Colonic mucosa (tissue), 4 donors: ENCODE results near the gene MYLK. TPM values are rescaled to one million over a fixed set of nuclear protein-coding genes. Genes with fewer than 3 reads are reported as not detected.

Experiments
- DNase-seq: peaks from one replicate; pipeline ENCODE4 v3.0.0-alpha.2; 2020
- H3K27ac ChIP-seq: fragments of 200-600 bp; one replicate; pipeline ENCODE4 v1.8.0; 2021
- H3K27me3 ChIP-seq: fragments of 200-600 bp; one replicate; pipeline ENCODE4 v1.8.0; 2021
- H3K36me3 ChIP-seq: fragments of 200-600 bp; one replicate; pipeline ENCODE4 v1.8.0; 2021
- H3K4me1 ChIP-seq: fragments of 200-600 bp; one replicate; pipeline ENCODE4 v1.8.0; 2021; ENCODE audit warnings: mild to moderate bottlenecking
- H3K4me3 ChIP-seq: fragments of 200-600 bp; one replicate; pipeline ENCODE4 v1.8.0; 2021
- H3K9ac ChIP-seq, 2 donors: one replicate each; pipeline ENCODE4 v1.7.0; 2013; ENCODE audit warnings: control low read depth in 2 of 2, low read depth in 2 of 2, low read length in 2 of 2
- H3K9me3 ChIP-seq: fragments of 200-600 bp; one replicate; pipeline ENCODE4 v1.8.0; 2021
- CTCF ChIP-seq: fragments of 200-600 bp; IDR thresholded peaks from one replicate; pipeline ENCODE4 v1.8.0; 2022; ENCODE audit warnings: antibody characterized with exemption, mild to moderate bottlenecking
- intact Hi-C: fragments of 100-400 bp; cut with DNase I; formaldehyde crosslinking; loops from one replicate; pipeline ENCODE4 v1.14.1; 2022
- total RNA-seq, 2 donors: library from RNA; stranded (reverse); fragmentation: NEBNext Ultra II Directional in 1 of 2; extraction: Animal tissue kit (Norgen Biotek cat#: 25700) in 1 of 2; gene quantifications; one replicate each; pipeline ENCODE4 v1.2.1, GENCODE V29; 2021
- donor health status: healthy.
- donor health status: DM: no; HTN: no; CAD: no.
- donor health status: DM: no; HTN: no; CAD: no.

The MYLK gene
- total RNA-seq, 2 donors from 2014 or later, result 58.8 to 267 TPM

DNA sequence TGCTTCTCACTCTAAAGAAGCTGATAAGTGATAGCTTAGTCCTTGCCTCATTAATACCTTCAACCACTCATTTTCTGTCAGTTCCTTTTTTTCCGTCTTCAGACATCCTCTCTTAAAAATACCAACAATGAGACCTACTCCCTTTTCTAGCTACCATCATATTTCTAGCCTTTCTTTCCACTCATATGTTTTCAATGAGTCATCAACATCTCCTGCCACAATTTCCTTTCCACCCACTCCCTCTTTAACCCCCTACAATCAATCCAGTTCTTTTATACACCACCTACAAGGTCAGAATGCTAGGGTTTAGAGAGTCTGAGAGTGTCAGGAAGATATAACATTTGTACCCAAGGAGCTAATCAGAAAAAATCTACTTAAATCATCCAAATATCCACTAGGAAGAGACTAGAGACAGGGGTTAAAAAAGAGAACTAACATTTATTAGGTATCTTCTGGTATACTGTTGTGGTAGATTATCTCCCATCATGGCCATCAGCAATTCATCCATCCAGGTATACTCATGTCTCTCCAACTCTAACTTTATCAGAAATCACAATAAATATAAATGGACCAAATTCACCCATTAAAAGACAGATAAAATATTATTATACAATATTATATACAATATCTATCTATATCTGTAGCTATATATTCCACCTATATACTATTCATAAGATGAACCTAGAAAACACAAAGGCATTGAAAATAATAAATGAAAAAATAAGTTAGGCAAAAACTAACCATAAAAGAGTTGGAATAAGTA is 42.5 kb downstream of the MYLK start:
- no peak overlapping the region for H3K9ac ChIP-seq
- H3K9me3 ChIP-seq, result no peaks in the 10 kb centered on the region
- no peak for TF ChIP-seq CTCF
- intact Hi-C loops, result no loop called here
- H3K4me3 ChIP-seq, result no peak overlapping the region
- no peaks in the 10 kb centered on the region for H3K36me3 ChIP-seq
- no peaks in the 10 kb centered on the region for H3K27me3 ChIP-seq
- H3K27ac ChIP-seq, result no peak overlapping the region
- no peaks in the 10 kb centered on the region for H3K4me1 ChIP-seq
- DNase-seq, result no peak

- intact Hi-C loops, result no loop called here
- H3K4me1 ChIP-seq, result no peaks in the 10 kb centered on the region
- H3K9me3 ChIP-seq, result no peaks in the 10 kb centered on the region
- TF ChIP-seq CTCF, result no peak
- no peak for DNase-seq
- H3K27ac ChIP-seq, result no peak overlapping the region
- no peaks in the 10 kb centered on the region for H3K36me3 ChIP-seq
- H3K27me3 ChIP-seq, result no peaks in the 10 kb centered on the region
- H3K9ac ChIP-seq, result no peak overlapping the region
- H3K4me3 ChIP-seq, result no peak overlapping the region
Observed at GRCh38 chr3:123840961-123841360, 43.2 kb downstream of the MYLK start.

DNA sequence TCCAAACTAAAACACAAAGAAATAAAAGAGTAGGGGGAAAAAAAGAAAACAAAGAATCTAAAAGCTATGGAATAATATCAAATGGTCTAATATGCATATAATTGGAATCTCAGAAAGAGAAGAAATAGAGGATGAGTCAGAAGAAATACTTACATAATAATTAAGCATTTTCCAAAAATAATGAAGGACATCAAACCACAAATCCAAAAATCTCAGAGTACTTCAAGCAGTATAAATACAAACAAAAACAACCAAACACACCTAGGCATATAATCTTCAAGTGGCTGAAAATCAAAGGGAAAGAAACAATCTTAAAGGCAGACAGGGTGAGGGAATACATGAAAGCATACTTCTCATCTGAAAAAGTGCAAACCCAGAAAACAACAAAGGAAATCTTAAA is 46.3 kb downstream of the MYLK start:
- Histone ChIP-seq H3K4me3 (no peak overlapping the region), H3K4me1 (no peaks in the 10 kb centered on the region), H3K27me3 (no peaks in the 10 kb centered on the region), H3K27ac (no peak overlapping the region), H3K9me3 (no peaks in the 10 kb centered on the region), H3K9ac (no peak overlapping the region), H3K36me3 (no peaks in the 10 kb centered on the region)
- intact Hi-C loops, result no loop called here
- DNase-seq, result no peak
- TF ChIP-seq CTCF, result no peak

- no peak overlapping the region for H3K9ac ChIP-seq
Observed at GRCh38 chr3:123834631-123835030, 49.5 kb downstream of the MYLK start.

GRCh38 chr3:123833398-123833785 is 50.7 kb downstream of the MYLK start:
- no peak for DNase-seq
- intact Hi-C loops, result no loop called here
- Histone ChIP-seq H3K27me3 (no peaks in the 10 kb centered on the region), H3K4me3 (no peak overlapping the region), H3K9ac (no peak overlapping the region), H3K27ac (no peak overlapping the region), H3K9me3 (peaks cover 3% of the 10 kb centered on the region), H3K4me1 (no peaks in the 10 kb centered on the region), H3K36me3 (no peaks in the 10 kb centered on the region)
- no peak for TF ChIP-seq CTCF

More at GRCh38 chr3:123834631-123835030, 49.5 kb downstream of the MYLK start:
- H3K27me3 ChIP-seq, result no peaks in the 10 kb centered on the region
- H3K36me3 ChIP-seq, result no peaks in the 10 kb centered on the region
- H3K4me3 ChIP-seq, result no peak overlapping the region
- TF ChIP-seq CTCF, result no peak
- no peaks in the 10 kb centered on the region for H3K9me3 ChIP-seq
- intact Hi-C loops, result no loop called here
- no peak for DNase-seq
- H3K27ac ChIP-seq, result no peak overlapping the region
- no peaks in the 10 kb centered on the region for H3K4me1 ChIP-seq
